ENCODE measurements around the gene APOL4.

GRCh38 chr22:36182857-36183256, 18.8 kb downstream of the APOL4 start:
- TF ChIP-seq CTCF (conservative IDR thresholded peaks at IDR 0.05; ENCODE audit: low read depth, low read length) (no peak), FOS (IDR thresholded peaks at IDR 0.05; ENCODE audit: low read depth, low read length) (no peak), CHD1 (IDR thresholded peaks at IDR 0.05; ENCODE audit: low read depth, low read length) (no peak), SMC3 (IDR thresholded peaks at IDR 0.05; ENCODE audit: low read depth, low read length) (no peak), USF2 (IDR thresholded peaks at IDR 0.05; ENCODE audit: low read depth, low read length) (no peak), MXI1 (IDR thresholded peaks at IDR 0.05; ENCODE audit: borderline replicate concordance, low read depth, low read length) (no peak), CEBPB (IDR thresholded peaks at IDR 0.05; ENCODE audit: low read depth, low read length) (no peak), POLR2A (IDR thresholded peaks at IDR 0.05; ENCODE audit: low read depth, low read length) (no peak), MAFK (IDR thresholded peaks at IDR 0.05; ENCODE audit: low read depth, low read length) (no peak), RCOR1 (IDR thresholded peaks at IDR 0.05; ENCODE audit: insufficient replicate concordance, low read length) (no peak), ELK1 (IDR thresholded peaks at IDR 0.05; ENCODE audit: borderline replicate concordance, low read depth, low read length) (no peak), BHLHE40 (IDR thresholded peaks at IDR 0.05; ENCODE audit: low read depth, low read length) (no peak)
